Stimulated activated CD8-positive, alpha-beta memory T cell treated with anti-CD3 and anti-CD28 coated beads, Interleukin-4, amount 100 ng/mL, for 48 hours (primary cell): ENCODE data around the gene KIF1A.
A peak's percentile ranks its signal among the peaks of the same experiment; 100 is the strongest.
"Not testable (repeated sequence)": the region's sequence is repeated elsewhere in the genome, so short reads cannot be mapped to it uniquely, and the experiment has no call there.

Experiments
- DNase-seq: peaks from one replicate; pipeline ENCODE4 v3.0.0-alpha.2; 2020

Gene KIF1A

GRCh38 chr2:240714747-240715725 lies 105.0 kb downstream of the KIF1A start:
- DNase-seq, result no peak

- DNase-seq, result no peak
These were observed 105.9 kb downstream of the KIF1A start for GRCh38 chr2:240713928-240714746.

GRCh38 chr2:240713071-240713927 lies 106.7 kb downstream of the KIF1A start:
- DNase-seq, result no peak

- no peak for DNase-seq
These were observed 107.9 kb downstream of the KIF1A start for GRCh38 chr2:240712121-240712520.

GRCh38 chr2:240711701-240712100 lies 108.3 kb downstream of the KIF1A start:
- DNase-seq, result no peak

- no peak for DNase-seq
These were observed 108.7 kb downstream of the KIF1A start for GRCh38 chr2:240711296-240711695.

DNA sequence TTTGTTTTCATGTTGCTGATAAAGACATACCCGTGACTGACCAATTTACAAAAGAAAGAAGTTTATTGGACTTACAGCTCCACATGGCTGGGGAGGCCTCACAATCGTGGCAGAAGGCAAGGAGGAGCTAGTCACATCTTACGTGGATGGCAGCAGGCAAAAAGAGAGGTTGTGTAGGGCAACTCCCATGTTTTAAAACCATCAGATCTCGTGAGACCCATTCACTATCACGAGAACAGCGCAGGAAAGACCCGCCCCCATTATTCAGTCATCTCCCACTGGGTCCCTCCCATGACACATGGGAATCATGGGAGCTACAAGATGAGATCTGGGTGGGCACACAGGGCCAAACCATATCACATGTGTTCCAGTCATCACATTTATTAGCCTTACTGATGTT lies 111.6 kb downstream of the KIF1A start:
- DNase-seq, result no peak

DNA sequence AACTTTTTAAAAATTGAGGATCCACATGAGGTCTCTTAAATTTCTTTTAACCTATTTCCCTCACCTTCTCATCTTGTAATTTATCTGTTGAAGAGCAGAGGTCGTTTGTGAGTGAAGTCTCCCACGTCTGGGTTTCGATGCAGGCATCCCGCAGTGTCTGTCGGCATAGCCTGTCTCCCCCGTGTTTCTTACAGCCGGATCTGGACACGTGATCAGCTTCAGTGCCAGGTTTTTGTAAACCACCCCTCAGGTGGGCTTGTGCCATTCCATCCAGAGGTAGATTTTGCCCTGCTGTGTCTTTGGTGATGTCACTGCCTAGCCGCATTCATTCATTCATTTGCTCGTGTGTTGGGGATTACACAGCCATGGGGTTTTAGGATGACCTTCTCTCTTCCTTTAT lies 112.2 kb downstream of the KIF1A start:
- DNase-seq, result no peak

DNA sequence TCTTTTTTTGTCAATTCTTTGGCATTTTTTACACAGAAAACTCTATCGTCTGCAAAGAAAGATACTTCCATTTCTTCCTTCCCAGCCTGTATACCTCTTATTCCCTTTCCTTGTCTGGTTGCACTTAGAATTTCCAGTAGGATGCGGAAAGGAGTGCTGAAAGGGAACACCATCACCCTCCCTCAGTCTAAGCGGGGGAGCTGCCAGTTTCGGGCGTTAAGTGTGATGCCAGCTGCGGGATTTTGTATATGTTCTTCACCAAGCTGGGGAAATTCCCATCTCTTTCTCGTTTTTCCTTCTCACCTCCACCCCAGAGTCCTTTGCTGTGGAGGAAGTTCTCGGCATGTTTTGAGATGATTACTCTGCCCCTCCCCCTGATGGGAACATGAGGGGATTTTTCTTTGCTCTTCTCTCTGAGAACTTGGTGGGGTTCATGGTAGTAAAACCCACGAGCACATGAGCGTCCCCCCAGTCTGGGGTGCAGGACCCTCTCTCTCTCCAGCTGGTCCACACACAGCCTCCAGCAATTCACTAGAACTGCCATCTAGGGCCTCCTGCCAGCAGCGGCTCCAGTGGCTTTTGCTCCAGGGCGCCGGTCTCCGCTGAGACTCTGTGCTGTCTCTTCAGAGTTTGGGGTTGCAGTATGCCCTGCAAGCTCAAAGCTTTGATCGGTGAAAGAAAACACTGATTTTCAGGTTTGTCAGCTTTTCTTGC lies 112.8 kb downstream of the KIF1A start:
- no peak for DNase-seq

- DNase-seq, result no peak
These were observed 114.7 kb downstream of the KIF1A start for GRCh38 chr2:240705204-240705791.

- peak; percentile 48 for DNase-seq
These were observed 115.4 kb downstream of the KIF1A start for GRCh38 chr2:240704651-240705050.

GRCh38 chr2:240703417-240704341 lies 116.3 kb downstream of the KIF1A start:
- DNase-seq, result no peak

DNA sequence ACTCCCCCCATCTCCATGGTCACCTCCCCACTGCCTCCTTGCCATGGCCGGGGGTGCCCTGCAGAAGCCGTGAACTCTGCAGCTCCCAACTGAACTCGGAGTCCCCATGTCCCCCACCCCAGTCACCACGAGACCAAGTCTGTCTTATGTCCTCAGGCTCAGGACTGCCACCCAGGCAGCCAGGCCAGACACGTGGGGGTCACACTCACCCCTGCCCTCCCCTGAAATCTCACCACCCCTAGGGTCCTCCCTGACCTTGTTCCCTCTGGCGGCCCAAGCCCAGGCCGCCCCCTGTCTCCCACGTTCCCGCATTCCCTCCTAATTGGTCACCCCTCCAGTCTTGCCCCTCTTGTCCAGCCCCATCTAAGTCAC lies 117.4 kb downstream of the KIF1A start:
- DNase-seq, result no peak

GRCh38 chr2:240701736-240702639 lies 118.0 kb downstream of the KIF1A start:
- DNase-seq, result no peak

DNA sequence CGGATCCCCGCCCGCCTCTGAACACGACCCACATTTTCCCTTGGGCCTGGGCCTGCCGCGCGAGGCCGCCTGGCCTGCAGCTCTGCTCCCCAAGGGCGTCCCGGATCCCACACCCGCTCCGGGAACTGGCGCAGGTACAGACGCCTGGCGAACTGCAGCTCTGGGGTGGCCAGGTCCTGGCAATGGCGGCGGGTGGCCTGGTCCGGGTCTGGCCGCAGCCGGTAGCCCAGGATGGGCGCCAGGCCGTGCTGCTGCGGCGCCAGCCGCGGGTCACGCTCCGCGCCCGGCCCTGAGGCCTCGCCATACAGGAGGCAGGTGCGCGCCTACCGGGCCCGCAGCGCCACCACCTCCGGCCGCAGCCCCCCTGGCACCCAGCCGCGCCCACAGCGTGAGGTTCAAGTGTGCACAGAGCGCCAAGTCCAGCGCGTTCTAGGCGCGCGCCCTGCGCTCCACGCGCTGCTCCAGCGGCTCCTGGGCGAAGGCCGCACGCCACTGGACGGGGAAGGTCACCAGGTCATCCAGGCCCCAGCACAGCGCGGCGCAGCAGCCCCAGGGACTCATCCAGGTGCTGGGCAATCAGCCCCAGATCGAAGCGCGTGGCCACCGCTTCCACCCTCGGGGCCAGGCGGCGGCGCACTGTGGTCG lies 118.8 kb downstream of the KIF1A start:
- no peak for DNase-seq

DNA sequence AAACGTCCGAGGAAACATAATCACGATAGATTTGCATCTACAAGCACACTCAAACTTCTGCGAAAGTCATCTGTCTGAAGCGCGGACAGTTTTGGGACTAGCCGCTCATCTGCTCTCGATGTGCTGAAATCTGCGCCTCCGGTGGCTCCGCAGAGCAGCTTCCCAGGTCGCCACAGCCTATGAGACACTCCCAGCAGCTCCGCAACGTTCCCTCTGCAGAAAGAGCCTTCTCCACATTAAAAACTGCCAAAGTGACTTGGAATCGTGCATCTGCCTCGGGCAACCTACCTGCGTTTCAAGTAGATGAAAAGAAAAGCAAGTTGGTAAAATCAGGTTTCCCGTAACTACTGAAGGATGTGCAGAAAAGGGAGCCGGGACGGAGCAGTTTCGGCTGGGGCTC lies 119.4 kb downstream of the KIF1A start:
- DNase-seq, result not testable (repeated sequence)

- DNase-seq, result not testable (repeated sequence)
These were observed 120.2 kb downstream of the KIF1A start for GRCh38 chr2:240699835-240700234.

GRCh38 chr2:240698852-240699561 lies 121.0 kb downstream of the KIF1A start:
- not testable (repeated sequence) for DNase-seq
